MM.1S (cell line): ENCODE data around the gene THRAP3.

Experiments
- DNase-seq: peaks from one replicate; pipeline ENCODE4 v3.0.0-alpha.2; 2015
- H2AFZ ChIP-seq: fragments of 300-600 bp; sonication (generic); 2 replicates; pipeline ENCODE4 v1.6.0; 2016; ENCODE audit warnings: antibody characterized with exemption, low read length
- H3F3A ChIP-seq: fragments of 300-600 bp; sonication (generic); 2 replicates; pipeline ENCODE4 v1.6.1; 2016; ENCODE audit warnings: mild to moderate bottlenecking, antibody characterized with exemption, low read length, moderate library complexity, mixed read lengths; ENCODE audit not compliant: insufficient read depth
- H3K27ac ChIP-seq: fragments of 300-600 bp; sonication (generic); 2 replicates; pipeline ENCODE4 v1.5.1; 2016; ENCODE audit warnings: mild to moderate bottlenecking, low read length
- H3K27me3 ChIP-seq: fragments of 300-600 bp; sonication (generic); replicated peaks from 2 replicates; pipeline ENCODE4 v1.6.0; 2016; ENCODE audit warnings: low read length; ENCODE audit not compliant: insufficient read depth
- H3K36me3 ChIP-seq: fragments of 300-600 bp; sonication (generic); replicated peaks from 2 replicates; pipeline ENCODE4 v1.6.1; 2016; ENCODE audit warnings: mild to moderate bottlenecking, low read length, mixed read lengths; ENCODE audit not compliant: insufficient read depth
- H3K4me1 ChIP-seq: fragments of 300-600 bp; sonication (generic); 2 replicates; pipeline ENCODE4 v1.6.1; 2016; ENCODE audit warnings: low read length, mixed read lengths
- H3K4me2 ChIP-seq: fragments of 300-600 bp; sonication (generic); 2 replicates; pipeline ENCODE4 v1.6.0; 2016; ENCODE audit warnings: low read depth, low read length
- H3K4me3 ChIP-seq: fragments of 300-600 bp; sonication (generic); 2 replicates; pipeline ENCODE4 v1.5.1; 2016; ENCODE audit warnings: low read length, mixed read lengths
- H3K79me2 ChIP-seq: fragments of 300-600 bp; sonication (generic); 2 replicates; pipeline ENCODE4 v1.6.1; 2016; ENCODE audit warnings: mixed run types, low read length, mixed read lengths
- H3K9ac ChIP-seq: fragments of 300-600 bp; sonication (generic); 2 replicates; pipeline ENCODE4 v1.6.1; 2016; ENCODE audit warnings: low read length, mixed read lengths
- H3K9me2 ChIP-seq: fragments of 300-600 bp; sonication (generic); replicated peaks from 2 replicates; pipeline ENCODE4 v1.6.1; 2016; ENCODE audit warnings: mild to moderate bottlenecking, low read length, mixed read lengths; ENCODE audit not compliant: insufficient read depth
- H3K9me3 ChIP-seq: fragments of 300-600 bp; sonication (generic); replicated peaks from 2 replicates; pipeline ENCODE4 v1.6.1; 2016; ENCODE audit warnings: mild to moderate bottlenecking, low read length, mixed read lengths; ENCODE audit not compliant: insufficient read depth
- H4K20me1 ChIP-seq: fragments of 300-600 bp; sonication (generic); 2 replicates; pipeline ENCODE4 v1.6.1; 2016; ENCODE audit warnings: mild to moderate bottlenecking, low read length, moderate library complexity, mixed read lengths; ENCODE audit not compliant: insufficient read depth
- EZH2 ChIP-seq: fragments of 300-600 bp; sonication (generic); optimal IDR thresholded peaks from 2 replicates; pipeline ENCODE3; 2017; ENCODE audit warnings: low read depth, mild to moderate bottlenecking, antibody characterized with exemption, low read length, mixed read lengths
- EZH2phosphoT487 ChIP-seq: fragments of 300-600 bp; sonication (generic); IDR thresholded peaks from 2 replicates; pipeline ENCODE4 v1.6.1; 2018; ENCODE audit warnings: antibody characterized with exemption, low read length
- TF ChIP-seq, protein P1 (sequence below): fragments of 300-600 bp; sonication (generic); IDR thresholded peaks from 2 replicates; pipeline ENCODE4 v1.5.1; 2016; ENCODE audit warnings: antibody characterized with exemption, low read length, mixed read lengths

Gene THRAP3

GRCh38 chr1:36306210-36306901 is 82.1 kb downstream of the THRAP3 start, which contains the start of gene SH3D21:
Gene SH3D21, plus strand, starts transcription at chr1:36306368. Its CDS starts 53 bp downstream, at chr1:36306421.
- Histone ChIP-seq H3K4me2 (peak within 1 kb of the TSS; percentile 80), H2AFZ (peak within 1 kb of the TSS; percentile 77), H3K27ac (peak within 1 kb of the TSS; percentile 13; the same call in 1 of the 2 replicates), H3K79me2 (no peaks in the 10 kb centered on the region), H3F3A (no peaks in the 10 kb centered on the region; the same call in 1 of the 2 replicates), H3K27me3 (no peaks in the 10 kb centered on the region), H3K9ac (peak within 1 kb of the TSS; percentile 55; the same call in 1 of the 2 replicates), H3K9me3 (no peaks in the 10 kb centered on the region), H4K20me1 (no peaks in the 10 kb centered on the region), H3K36me3 (peaks cover 7% of the 10 kb centered on the region; the same call in 1 of the 2 replicates), H3K4me3 (peak within 1 kb of the TSS; percentile 61), H3K4me1 (no peaks in the 10 kb centered on the region), H3K9me2 (no peaks in the 10 kb centered on the region)
- TF ChIP-seq EZH2 (no peak), EZH2phosphoT487 (no peak)
- TF ChIP-seq, protein P1, sequence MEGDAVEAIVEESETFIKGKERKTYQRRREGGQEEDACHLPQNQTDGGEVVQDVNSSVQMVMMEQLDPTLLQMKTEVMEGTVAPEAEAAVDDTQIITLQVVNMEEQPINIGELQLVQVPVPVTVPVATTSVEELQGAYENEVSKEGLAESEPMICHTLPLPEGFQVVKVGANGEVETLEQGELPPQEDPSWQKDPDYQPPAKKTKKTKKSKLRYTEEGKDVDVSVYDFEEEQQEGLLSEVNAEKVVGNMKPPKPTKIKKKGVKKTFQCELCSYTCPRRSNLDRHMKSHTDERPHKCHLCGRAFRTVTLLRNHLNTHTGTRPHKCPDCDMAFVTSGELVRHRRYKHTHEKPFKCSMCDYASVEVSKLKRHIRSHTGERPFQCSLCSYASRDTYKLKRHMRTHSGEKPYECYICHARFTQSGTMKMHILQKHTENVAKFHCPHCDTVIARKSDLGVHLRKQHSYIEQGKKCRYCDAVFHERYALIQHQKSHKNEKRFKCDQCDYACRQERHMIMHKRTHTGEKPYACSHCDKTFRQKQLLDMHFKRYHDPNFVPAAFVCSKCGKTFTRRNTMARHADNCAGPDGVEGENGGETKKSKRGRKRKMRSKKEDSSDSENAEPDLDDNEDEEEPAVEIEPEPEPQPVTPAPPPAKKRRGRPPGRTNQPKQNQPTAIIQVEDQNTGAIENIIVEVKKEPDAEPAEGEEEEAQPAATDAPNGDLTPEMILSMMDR, result no peak
- DNase-seq, result peak; percentile 42

DNA sequence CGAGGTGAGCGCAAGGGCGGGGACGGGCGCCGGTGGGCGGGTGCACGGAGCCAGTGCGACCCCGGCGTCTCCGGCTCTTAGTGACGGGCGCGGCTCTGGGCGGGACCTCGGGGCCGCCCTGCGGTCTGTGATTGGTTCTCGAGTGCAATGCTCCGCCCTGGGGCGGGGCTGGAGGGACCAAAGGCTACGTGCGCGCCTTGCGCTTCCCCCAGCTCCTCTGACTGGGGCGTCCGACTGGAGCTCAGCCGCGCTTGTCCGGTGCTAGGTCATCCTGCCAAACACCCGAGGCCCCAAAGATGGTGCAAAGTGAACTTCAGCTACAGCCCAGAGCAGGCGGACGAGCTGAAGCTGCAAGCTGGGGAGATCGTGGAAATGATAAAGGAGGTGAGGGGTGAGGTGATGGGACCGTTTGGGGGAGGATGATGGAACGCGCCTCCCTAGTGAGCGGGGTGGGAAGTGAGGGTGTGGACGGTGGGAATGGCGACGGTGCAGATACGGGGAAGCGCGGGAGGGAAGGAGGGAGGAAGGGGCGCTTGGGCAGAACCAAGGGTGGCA is 82.7 kb downstream of the THRAP3 start:
- H4K20me1 ChIP-seq, result no peaks in the 10 kb centered on the region
- H3K4me1 ChIP-seq, result no peaks in the 10 kb centered on the region
- H3K9me3 ChIP-seq, result no peaks in the 10 kb centered on the region
- no peaks in the 10 kb centered on the region for H3K9me2 ChIP-seq
- peak overlapping the region; percentile 61 for H3K4me3 ChIP-seq
- H3K36me3 ChIP-seq, result 0 out of 2 replicates have a peak, but pooled peaks cover 2% of the 10 kb centered on the region
- H3K9ac ChIP-seq, result peak overlapping the region; percentile 55; the same call in 1 of the 2 replicates
- H3K4me2 ChIP-seq, result peak overlapping the region; percentile 80
- H2AFZ ChIP-seq, result peak overlapping the region; percentile 77
- no peak overlapping the region for H3K27ac ChIP-seq
- no peaks in the 10 kb centered on the region for H3K79me2 ChIP-seq
- DNase-seq, result peak; percentile 95
- no peaks in the 10 kb centered on the region for H3K27me3 ChIP-seq
- TF ChIP-seq EZH2phosphoT487, result no peak
- TF ChIP-seq, protein P1, result no peak
- no peak for TF ChIP-seq EZH2
- H3F3A ChIP-seq, result no peaks in the 10 kb centered on the region

GRCh38 chr1:36307601-36308330 is 83.5 kb downstream of the THRAP3 start:
- Histone ChIP-seq H3K4me3 (peak overlapping the region; percentile 61), H3K4me2 (peak overlapping the region; percentile 80), H3K9ac (no peak overlapping the region; the same call in 1 of the 2 replicates), H3K36me3 (no peaks in the 10 kb centered on the region), H3K27me3 (no peaks in the 10 kb centered on the region), H3F3A (no peaks in the 10 kb centered on the region), H3K79me2 (no peaks in the 10 kb centered on the region), H3K9me2 (no peaks in the 10 kb centered on the region), H3K9me3 (no peaks in the 10 kb centered on the region), H3K4me1 (no peaks in the 10 kb centered on the region), H4K20me1 (no peaks in the 10 kb centered on the region), H3K27ac (no peak overlapping the region), H2AFZ (peak overlapping the region; percentile 70; the same call in 1 of the 2 replicates)
- no peak for DNase-seq
- TF ChIP-seq, protein P1, result no peak
- TF ChIP-seq EZH2 (no peak), EZH2phosphoT487 (no peak)
